ENCODE measurements around the gene OR13D1.
"Not testable (repeated sequence)": the region's sequence is repeated elsewhere in the genome, so short reads cannot be mapped to it uniquely, and the experiment has no call there.

Gene OR13D1, protein sequence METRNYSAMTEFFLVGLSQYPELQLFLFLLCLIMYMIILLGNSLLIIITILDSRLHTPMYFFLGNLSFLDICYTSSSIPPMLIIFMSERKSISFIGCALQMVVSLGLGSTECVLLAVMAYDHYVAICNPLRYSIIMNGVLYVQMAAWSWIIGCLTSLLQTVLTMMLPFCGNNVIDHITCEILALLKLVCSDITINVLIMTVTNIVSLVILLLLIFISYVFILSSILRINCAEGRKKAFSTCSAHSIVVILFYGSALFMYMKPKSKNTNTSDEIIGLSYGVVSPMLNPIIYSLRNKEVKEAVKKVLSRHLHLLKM

DNA sequence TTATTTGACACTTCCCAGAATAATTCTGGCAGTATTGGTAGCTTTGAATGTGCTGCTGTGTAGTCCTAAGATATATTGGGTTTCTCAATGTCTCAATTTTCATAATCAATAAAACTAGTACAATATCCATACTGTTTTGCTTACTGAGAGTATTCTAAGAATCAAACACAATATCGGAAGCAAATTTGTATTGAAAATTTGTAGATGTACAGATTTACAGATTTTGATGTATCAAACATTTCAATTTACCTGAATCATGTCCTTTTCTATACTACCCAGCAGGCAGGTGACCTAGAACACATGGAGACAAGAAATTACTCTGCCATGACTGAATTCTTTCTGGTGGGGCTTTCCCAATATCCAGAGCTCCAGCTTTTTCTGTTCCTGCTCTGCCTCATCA, at the start of gene OR13D1:
Gene OR13D1, plus strand, starts transcription at position 301 of the 400 bp plus-strand sequence. Its CDS starts 0 bp downstream, at position 301.
- no peaks in the 10 kb centered on the region for H3K4me1 Mint-ChIP-seq
- no peaks in the 10 kb centered on the region for H3K27me3 Mint-ChIP-seq
- H3K9me3 Mint-ChIP-seq, result no peaks in the 10 kb centered on the region
- ATAC-seq (no peak), DNase-seq (no peak)
- H3K4me3 Mint-ChIP-seq, result no peak within 1 kb of the TSS
- no peak within 1 kb of the TSS for H3K27ac Mint-ChIP-seq

DNA sequence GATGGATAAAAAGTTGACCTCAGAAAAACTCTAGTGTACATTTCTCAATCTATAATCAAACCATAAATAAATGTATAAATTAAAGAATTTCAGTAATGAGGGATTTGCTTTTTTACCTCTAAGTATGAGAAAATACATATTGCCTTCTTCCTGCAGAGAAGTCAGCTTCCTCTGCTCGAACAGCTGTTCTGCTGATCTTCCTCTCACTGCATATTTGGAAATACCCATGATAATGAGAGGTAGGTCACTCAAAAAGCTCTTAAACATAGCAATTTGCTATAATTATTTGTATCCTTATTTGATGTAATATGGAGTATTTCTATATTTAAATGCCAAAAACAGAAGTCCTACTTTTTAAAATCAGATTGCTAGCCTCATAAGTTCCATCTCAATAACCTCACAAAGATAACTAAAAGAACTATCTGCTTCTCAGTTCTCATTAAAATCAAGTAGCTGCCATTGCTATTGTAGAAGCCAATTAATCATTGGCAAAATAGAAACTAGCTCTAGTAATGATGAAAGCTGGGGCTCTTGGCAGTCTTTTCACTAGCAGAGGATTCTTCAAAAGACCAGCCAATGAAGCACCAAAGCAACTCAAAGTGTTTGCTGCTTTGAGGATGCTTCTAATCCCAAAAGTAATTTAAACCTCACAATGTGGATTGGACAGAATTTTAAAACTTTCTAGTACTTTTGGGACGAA, 35.7 kb upstream of the OR13D1 start:
- peaks cover 2 to 15% of the 10 kb centered on the region in 2 donors for H3K9me3 Mint-ChIP-seq
- H3K27me3 Mint-ChIP-seq, result peaks cover 2% of the 10 kb centered on the region
- H3K4me3 Mint-ChIP-seq, result no peak overlapping the region
- no peaks in the 10 kb centered on the region for H3K4me1 Mint-ChIP-seq
- ATAC-seq, result no peak
- no peak overlapping the region for H3K27ac Mint-ChIP-seq
- no peak for DNase-seq

DNA sequence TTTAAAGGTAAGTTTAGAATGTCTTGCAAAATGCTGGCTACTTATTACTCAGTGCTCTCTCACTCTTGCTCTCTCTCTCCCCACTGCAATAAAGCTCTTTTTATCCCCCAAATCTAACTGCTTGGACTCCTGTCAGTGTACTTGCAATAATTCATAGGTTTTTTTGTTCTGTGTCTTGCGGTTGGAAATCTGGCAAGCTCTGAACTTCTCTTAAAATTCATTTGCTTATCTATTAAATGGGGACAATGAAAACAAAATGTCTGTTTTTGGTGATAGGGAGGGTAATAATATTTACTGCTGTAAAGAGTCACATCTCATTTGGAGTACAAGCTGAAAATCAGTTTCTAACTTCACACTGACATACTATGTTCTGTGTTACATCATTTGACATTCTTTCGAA, 18.7 kb upstream of the OR13D1 start:
- H3K9me3 Mint-ChIP-seq, result no peaks in the 10 kb centered on the region
- H3K4me1 Mint-ChIP-seq, result no peaks in the 10 kb centered on the region
- no peak overlapping the region for H3K27ac Mint-ChIP-seq
- no peak overlapping the region for H3K4me3 Mint-ChIP-seq
- ATAC-seq (no peak), DNase-seq (no peak)
- no peaks in the 10 kb centered on the region for H3K27me3 Mint-ChIP-seq

DNA sequence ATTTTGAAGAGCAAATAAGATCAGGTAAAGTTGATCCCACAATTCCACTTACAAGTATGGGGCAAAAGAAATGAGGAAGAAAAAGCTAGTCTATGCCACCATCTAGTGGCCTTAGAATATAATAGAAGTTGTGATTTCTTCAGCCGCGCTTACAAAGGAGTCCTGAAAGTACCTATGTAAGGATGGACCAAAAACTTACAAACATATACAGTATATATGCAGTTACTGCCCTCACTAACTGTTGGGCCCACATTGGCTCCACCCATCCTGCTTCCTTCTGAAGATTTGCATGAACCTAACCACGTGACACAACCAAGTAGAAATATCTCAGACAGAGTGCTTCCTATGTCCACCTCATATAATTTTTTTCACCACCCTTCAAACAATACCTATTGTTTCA, 11.7 kb upstream of the OR13D1 start:
- DNase-seq (peak in 1 of 2 donors; percentile 1), ATAC-seq (peak; percentile 66)
- Mint-ChIP-seq H3K27me3 (no peaks in the 10 kb centered on the region), H3K4me1 (no peaks in the 10 kb centered on the region), H3K4me3 (no peak overlapping the region), H3K27ac (no peak overlapping the region), H3K9me3 (no peaks in the 10 kb centered on the region)

DNA sequence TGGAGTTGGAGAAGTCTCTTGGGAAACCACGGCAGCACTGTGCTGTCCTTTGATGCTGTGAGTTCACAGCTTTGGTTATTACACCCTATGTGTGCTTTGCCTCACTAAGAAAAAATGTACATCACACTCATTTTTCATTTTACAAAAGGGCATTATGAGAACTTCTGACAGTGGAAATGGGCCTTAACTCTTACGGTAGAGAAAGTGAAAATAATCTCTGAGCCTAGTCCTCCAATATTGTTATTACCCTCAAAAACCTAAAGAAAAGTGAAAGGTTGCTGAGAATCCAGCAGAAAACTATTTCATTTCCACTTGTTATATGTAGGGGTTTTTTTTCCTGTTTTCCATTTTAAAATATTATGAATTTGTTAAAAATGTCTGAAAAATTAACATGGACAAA, 8.2 kb upstream of the OR13D1 start:
- ATAC-seq, result no peak

DNA sequence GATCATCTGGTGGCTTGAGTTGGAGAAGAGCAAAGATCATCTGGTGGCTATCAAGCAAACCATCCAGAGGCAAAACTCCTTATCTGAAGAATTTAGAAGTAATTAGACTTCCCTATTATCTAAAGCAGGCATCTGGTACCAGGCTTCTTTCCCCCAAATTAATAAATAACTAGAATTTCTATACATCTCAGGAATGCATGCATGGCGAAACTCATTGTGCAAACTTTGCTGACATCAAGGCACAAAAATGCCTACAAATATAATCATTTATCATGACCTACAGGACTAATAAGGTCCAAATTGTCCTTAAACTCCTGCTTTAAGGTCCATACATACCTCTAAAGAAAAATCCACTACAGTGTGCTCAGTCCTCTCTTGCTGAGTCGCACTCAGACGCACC, 6.0 kb downstream of the OR13D1 start:
- DNase-seq (no peak), ATAC-seq (no peak)
- no peaks in the 10 kb centered on the region for H3K4me1 Mint-ChIP-seq
- H3K9me3 Mint-ChIP-seq, result peaks cover 0 to 2% of the 10 kb centered on the region in 2 donors
- no peak overlapping the region for H3K4me3 Mint-ChIP-seq
- no peaks in the 10 kb centered on the region for H3K27me3 Mint-ChIP-seq
- no peak overlapping the region for H3K27ac Mint-ChIP-seq

More for the DNA sequence above, 8.2 kb upstream of the OR13D1 start:
- Mint-ChIP-seq H3K9me3 (no peaks in the 10 kb centered on the region), H3K4me3 (no peak overlapping the region), H3K27me3 (no peaks in the 10 kb centered on the region), H3K27ac (no peak overlapping the region), H3K4me1 (no peaks in the 10 kb centered on the region)
- DNase-seq, result no peak

DNA sequence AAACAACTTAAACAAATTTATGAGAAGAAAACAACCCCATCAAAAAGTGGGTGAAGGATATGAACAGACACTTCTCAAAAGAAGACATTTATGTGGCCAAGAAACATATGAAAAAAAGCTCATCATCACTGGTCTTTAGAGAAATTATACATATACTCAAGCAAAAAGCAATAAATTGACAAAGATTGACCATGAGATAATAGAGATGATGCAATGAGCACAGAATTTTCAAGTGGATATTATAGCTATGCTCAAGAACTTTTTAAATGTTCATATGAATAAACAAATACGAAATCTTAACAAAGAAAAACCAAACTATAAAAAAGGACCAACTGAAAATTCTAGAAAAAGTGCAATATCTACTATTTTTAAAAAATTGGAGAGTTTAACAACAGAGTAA, 14.4 kb downstream of the OR13D1 start:
- H3K4me1 Mint-ChIP-seq, ATAC-seq, H3K27ac Mint-ChIP-seq, H3K4me3 Mint-ChIP-seq, H3K27me3 Mint-ChIP-seq, DNase-seq: not testable (repeated sequence)
- peaks cover 9 to 17% of the 10 kb centered on the region in 2 donors for H3K9me3 Mint-ChIP-seq

DNA sequence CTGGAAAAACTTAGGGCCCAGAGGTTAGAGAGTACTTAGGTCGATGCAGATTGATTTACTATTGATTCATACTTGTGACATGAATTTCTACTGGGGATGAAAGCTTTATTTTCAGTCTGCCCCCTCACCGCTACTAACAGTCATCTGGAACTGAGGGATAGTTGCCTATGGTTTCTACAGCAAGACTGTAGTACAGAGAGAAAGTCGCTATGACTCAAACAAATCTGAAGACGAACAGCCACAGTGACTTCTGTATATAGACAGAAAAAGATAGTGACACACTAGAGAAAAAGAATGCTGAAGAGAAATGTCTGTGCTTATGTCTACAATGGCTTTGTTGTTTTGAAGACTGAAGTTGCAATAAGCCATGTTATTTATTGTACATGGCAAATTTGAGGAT, 17.3 kb downstream of the OR13D1 start:
- DNase-seq (no peak), ATAC-seq (no peak)
- no peaks in the 10 kb centered on the region for H3K27me3 Mint-ChIP-seq
- H3K27ac Mint-ChIP-seq, result no peak overlapping the region
- H3K4me1 Mint-ChIP-seq, result no peaks in the 10 kb centered on the region
- H3K9me3 Mint-ChIP-seq, result peaks cover 5 to 9% of the 10 kb centered on the region in 2 donors
- no peak overlapping the region for H3K4me3 Mint-ChIP-seq

DNA sequence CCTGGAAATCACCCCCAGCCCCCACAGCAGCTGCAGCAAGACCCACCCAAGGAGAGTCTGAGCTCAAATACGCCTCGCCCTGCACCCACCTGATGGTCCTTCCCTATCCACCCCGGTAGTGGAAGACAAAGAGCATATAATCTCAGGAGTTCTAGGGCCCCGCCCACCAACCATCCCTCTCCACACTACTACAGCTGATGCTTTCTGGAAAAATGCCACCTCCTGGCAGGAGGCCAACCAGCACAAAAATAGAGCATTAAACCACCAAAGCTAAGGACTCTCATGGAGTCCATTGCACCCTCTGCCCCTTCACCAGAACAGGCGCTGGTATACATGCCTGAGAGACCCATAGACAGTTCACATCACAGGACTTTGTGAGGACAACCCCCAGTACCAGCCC, 30.7 kb downstream of the OR13D1 start:
- peaks cover 8 to 12% of the 10 kb centered on the region in 2 donors for H3K9me3 Mint-ChIP-seq
- no peaks in the 10 kb centered on the region for H3K4me1 Mint-ChIP-seq
- no peak for DNase-seq
- H3K27ac Mint-ChIP-seq, result no peak overlapping the region
- no peak for ATAC-seq
- no peaks in the 10 kb centered on the region for H3K27me3 Mint-ChIP-seq
- no peak overlapping the region for H3K4me3 Mint-ChIP-seq

DNA sequence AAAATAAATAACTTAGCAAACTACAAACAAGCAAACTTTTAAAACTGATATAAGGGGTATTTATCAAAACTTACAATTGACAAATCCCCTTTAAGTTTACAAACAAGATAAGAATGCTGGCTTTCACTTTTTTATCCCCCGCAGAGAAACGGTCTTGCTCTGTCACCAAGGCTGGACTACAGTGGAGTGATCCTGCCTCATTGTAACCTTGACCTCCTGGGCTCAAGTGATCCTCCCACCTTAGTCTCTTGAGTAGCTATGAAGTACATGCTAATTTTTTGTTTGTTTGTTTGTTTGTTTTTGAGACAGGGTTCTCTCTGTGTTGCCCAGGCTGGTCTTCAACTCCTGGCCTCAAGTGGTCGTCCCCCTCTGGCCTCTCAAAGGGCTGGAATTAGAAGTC, 44.1 kb downstream of the OR13D1 start:
- no peak for ATAC-seq
- no peak overlapping the region for H3K4me3 Mint-ChIP-seq
- H3K9me3 Mint-ChIP-seq, result no peaks in the 10 kb centered on the region
- no peaks in the 10 kb centered on the region for H3K27me3 Mint-ChIP-seq
- no peak overlapping the region for H3K27ac Mint-ChIP-seq
- H3K4me1 Mint-ChIP-seq, result peaks cover 4% of the 10 kb centered on the region
- DNase-seq, result no peak

DNA sequence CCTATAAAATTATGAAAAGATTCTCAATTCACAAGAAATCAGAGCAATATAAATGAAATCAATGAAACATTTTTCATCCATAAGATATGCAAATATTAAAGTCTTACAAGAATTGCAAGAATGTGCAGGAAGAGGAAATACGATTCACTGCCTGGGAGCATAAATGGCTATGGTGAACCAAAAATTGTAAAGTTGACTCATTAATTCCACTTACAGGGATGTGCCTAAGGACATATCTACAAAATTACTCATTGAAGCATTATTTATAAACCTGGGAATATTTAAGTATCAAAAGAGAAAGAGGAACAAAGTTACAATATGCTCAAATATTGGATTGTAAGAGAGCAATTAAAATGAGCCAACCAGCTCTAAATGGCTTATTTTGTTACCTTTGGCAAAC, 46.3 kb downstream of the OR13D1 start:
- Mint-ChIP-seq H3K4me1 (peaks cover 4% of the 10 kb centered on the region), H3K27ac (peak overlapping the region in 1 of 2 donors; percentile 12), H3K9me3 (no peaks in the 10 kb centered on the region), H3K4me3 (no peak overlapping the region), H3K27me3 (no peaks in the 10 kb centered on the region)
- ATAC-seq (no peak), DNase-seq (no peak)

DNA sequence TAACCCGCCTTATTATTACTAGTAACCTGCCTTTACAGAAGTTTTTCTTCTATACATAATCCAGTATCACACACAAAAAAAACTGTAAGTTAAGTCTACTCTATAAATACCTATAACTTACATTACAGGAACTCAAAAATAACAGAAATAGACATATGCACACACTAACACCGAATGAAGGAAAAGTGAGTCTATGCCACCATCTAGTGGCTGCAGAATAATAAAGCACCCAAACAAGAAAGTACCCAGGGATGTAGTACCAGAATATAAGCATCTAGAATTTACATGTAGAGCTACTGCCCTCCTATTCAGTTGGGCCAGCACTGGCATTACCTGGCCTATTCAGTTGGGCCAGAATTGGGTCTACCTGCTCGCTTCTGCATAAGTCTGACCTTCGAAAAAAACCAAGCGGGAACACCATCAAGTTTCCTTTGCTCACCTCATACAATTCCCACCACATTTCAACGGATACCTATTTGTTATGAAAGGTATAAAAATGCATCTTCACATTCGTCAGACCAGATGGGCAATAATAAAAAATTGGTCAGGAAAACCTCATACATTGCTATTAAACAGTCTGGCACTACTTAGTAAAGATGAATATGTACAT, 49.2 kb downstream of the OR13D1 start:
- DNase-seq (peak; percentile 23 to 24), ATAC-seq (peak; percentile 44)
- H3K27ac Mint-ChIP-seq, result no peak overlapping the region
- H3K4me3 Mint-ChIP-seq, result no peak overlapping the region
- no peaks in the 10 kb centered on the region for H3K27me3 Mint-ChIP-seq
- peaks cover 4% of the 10 kb centered on the region for H3K4me1 Mint-ChIP-seq
- H3K9me3 Mint-ChIP-seq, result no peaks in the 10 kb centered on the region

Measured in stimulated activated naive CD8-positive, alpha-beta T cell treated with anti-CD3 and anti-CD28 coated beads, Interleukin-15, amount 100 ng/mL, for 72 hours (primary cell).